Measurements from ENCODE around the gene OBSL1. TPM values are rescaled to one million over a fixed set of nuclear protein-coding genes. Genes with fewer than 3 reads are reported as not detected.

OBSL1 gene
- total RNA-seq, 3 donors from 2014 or later, result 69.2 to 91.9 (median 73.1) TPM

- H3K9me3 ChIP-seq, result no peaks in the 10 kb centered on the region
- no peak overlapping the region for H3K27ac ChIP-seq
- intact Hi-C loops (cut with DNase I; ENCODE audit: low total_unique reads), result no loop called here
- no peak overlapping the region for H3K4me3 ChIP-seq
- H3K4me1 ChIP-seq, result no peaks in the 10 kb centered on the region
- TF ChIP-seq, protein P1, sequence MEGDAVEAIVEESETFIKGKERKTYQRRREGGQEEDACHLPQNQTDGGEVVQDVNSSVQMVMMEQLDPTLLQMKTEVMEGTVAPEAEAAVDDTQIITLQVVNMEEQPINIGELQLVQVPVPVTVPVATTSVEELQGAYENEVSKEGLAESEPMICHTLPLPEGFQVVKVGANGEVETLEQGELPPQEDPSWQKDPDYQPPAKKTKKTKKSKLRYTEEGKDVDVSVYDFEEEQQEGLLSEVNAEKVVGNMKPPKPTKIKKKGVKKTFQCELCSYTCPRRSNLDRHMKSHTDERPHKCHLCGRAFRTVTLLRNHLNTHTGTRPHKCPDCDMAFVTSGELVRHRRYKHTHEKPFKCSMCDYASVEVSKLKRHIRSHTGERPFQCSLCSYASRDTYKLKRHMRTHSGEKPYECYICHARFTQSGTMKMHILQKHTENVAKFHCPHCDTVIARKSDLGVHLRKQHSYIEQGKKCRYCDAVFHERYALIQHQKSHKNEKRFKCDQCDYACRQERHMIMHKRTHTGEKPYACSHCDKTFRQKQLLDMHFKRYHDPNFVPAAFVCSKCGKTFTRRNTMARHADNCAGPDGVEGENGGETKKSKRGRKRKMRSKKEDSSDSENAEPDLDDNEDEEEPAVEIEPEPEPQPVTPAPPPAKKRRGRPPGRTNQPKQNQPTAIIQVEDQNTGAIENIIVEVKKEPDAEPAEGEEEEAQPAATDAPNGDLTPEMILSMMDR (IDR thresholded peaks at IDR 0.05), result no peak
- TF ChIP-seq POLR2A (IDR thresholded peaks at IDR 0.05) (no peak), POLR2AphosphoS5 (IDR thresholded peaks at IDR 0.05) (no peak)
- no peaks in the 10 kb centered on the region for H3K27me3 ChIP-seq
- no peak for DNase-seq (ENCODE audit: low spot score in 2 of 2)
- H3K36me3 ChIP-seq, result no peaks in the 10 kb centered on the region
These were observed 37.1 kb upstream of the OBSL1 start for GRCh38 chr2:219608399-219608964.

DNA sequence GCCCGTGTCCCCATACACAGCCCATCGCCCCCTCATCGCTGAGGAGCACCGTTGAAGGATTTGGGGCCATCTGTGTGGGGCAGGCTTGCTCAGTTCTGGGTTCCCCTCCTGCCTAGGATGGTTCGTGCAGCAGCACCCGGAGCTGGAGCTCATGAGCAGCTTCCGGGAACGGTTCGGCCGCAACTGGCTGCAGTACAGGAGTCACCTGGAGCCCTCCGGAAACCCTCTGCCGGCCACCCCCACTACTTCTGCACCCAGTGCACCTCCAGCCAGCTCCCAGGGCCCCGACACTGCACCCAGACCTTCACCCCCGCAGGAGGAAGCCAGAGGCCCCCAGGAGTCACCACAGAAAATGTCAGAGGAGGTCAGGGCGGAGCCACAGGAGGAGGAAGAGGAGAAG lies 36.6 kb upstream of the OBSL1 start:
- no peak for DNase-seq (ENCODE audit: low spot score in 2 of 2)
- Histone ChIP-seq H3K36me3 (no peaks in the 10 kb centered on the region), H3K27me3 (no peaks in the 10 kb centered on the region), H3K9me3 (no peaks in the 10 kb centered on the region), H3K4me1 (no peaks in the 10 kb centered on the region), H3K27ac (no peak overlapping the region), H3K4me3 (no peak overlapping the region)
- no peak for TF ChIP-seq POLR2A (IDR thresholded peaks at IDR 0.05)
- TF ChIP-seq, protein P1 (IDR thresholded peaks at IDR 0.05), result no peak
- no peak for TF ChIP-seq POLR2AphosphoS5 (IDR thresholded peaks at IDR 0.05)
- intact Hi-C loops (cut with DNase I; ENCODE audit: low total_unique reads), result no loop called here

DNA sequence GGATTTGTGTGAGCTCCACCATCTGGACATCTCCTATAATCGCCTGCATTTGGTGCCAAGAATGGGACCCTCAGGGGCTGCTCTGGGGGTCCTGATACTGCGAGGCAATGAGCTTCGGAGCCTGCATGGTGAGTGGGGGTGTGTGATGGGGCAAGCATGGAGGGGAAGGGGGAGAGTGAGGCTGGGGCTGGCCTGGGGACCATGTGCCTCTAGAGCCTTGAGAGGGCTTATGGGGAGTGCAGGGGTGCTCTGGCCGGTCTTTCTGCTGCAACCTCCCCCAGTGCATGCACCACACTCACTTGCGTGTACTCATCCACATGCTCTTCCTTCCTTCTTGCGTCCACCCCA lies 34.2 kb upstream of the OBSL1 start:
- Histone ChIP-seq H3K27ac (no peak overlapping the region), H3K4me1 (no peaks in the 10 kb centered on the region), H3K9me3 (no peaks in the 10 kb centered on the region), H3K4me3 (no peak overlapping the region), H3K36me3 (no peaks in the 10 kb centered on the region), H3K27me3 (no peaks in the 10 kb centered on the region)
- intact Hi-C loops (cut with DNase I; ENCODE audit: low total_unique reads), result no loop called here
- no peak for DNase-seq (ENCODE audit: low spot score in 2 of 2)
- no peak for TF ChIP-seq POLR2AphosphoS5 (IDR thresholded peaks at IDR 0.05)
- TF ChIP-seq POLR2A (IDR thresholded peaks at IDR 0.05), result no peak

DNA sequence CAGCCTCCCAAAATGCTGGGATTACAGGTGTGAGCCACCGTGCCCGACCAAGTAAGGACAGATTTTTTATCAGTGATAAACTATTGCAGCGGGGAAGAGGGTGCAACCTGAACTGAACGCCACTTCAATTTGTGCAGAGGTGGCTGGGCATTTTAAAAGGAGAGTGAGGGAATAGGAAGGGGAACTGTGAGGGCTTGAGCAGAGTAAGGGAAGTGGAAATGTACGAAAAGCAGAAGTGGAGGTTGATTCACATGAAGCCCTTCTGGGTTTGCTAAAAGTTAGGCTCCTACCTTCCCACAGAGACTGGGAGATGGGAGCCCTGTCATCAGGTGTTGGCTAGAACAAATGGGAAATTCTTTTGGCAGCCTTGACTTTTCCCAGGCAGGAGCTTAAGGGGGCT lies 32.4 kb upstream of the OBSL1 start:
- intact Hi-C loops (cut with DNase I; ENCODE audit: low total_unique reads), result no loop called here
- no peak overlapping the region for H3K4me3 ChIP-seq
- H3K27ac ChIP-seq, result no peak overlapping the region
- DNase-seq (ENCODE audit: low spot score in 2 of 2), result no peak
- TF ChIP-seq, protein P1 (IDR thresholded peaks at IDR 0.05), result no peak
- TF ChIP-seq POLR2A (IDR thresholded peaks at IDR 0.05), result no peak
- no peak for TF ChIP-seq POLR2AphosphoS5 (IDR thresholded peaks at IDR 0.05)
- no peaks in the 10 kb centered on the region for H3K9me3 ChIP-seq
- no peaks in the 10 kb centered on the region for H3K36me3 ChIP-seq
- H3K4me1 ChIP-seq, result no peaks in the 10 kb centered on the region
- H3K27me3 ChIP-seq, result no peaks in the 10 kb centered on the region

- H3K4me1 ChIP-seq, result no peaks in the 10 kb centered on the region
- no peaks in the 10 kb centered on the region for H3K9me3 ChIP-seq
- peak overlapping the region; percentile 80 to 89 for H3K27ac ChIP-seq
- H3K4me3 ChIP-seq, result peak overlapping the region; percentile 56 to 75 (median 64)
- TF ChIP-seq, protein P1 (IDR thresholded peaks at IDR 0.05), result no peak
- TF ChIP-seq POLR2A (IDR thresholded peaks at IDR 0.05) (no peak), POLR2AphosphoS5 (IDR thresholded peaks at IDR 0.05) (no peak)
- H3K27me3 ChIP-seq, result no peaks in the 10 kb centered on the region
- no peaks in the 10 kb centered on the region for H3K36me3 ChIP-seq
- DNase-seq (ENCODE audit: low spot score in 2 of 2), result no peak
- intact Hi-C loops (cut with DNase I; ENCODE audit: low total_unique reads), result loop anchor here (5.0 kb wide), 2 partner anchors 56 to 1241 kb away; partner anchors contain the start of genes CATIP, CHPF and TMEM198
These were observed 27.2 kb upstream of the OBSL1 start for GRCh38 chr2:219598308-219599078.
